HG03060 (cell line): ENCODE data around the gene PRIMA1.

Source experiments
- ATAC-seq: cut with Tn5 transposase; IDR thresholded peaks from one replicate; pipeline ENCODE4 v1.9.1; 2021; ENCODE audit warnings: low read depth, moderate number of reproducible peaks; ENCODE audit not compliant: unreplicated experiment

PRIMA1 gene

DNA sequence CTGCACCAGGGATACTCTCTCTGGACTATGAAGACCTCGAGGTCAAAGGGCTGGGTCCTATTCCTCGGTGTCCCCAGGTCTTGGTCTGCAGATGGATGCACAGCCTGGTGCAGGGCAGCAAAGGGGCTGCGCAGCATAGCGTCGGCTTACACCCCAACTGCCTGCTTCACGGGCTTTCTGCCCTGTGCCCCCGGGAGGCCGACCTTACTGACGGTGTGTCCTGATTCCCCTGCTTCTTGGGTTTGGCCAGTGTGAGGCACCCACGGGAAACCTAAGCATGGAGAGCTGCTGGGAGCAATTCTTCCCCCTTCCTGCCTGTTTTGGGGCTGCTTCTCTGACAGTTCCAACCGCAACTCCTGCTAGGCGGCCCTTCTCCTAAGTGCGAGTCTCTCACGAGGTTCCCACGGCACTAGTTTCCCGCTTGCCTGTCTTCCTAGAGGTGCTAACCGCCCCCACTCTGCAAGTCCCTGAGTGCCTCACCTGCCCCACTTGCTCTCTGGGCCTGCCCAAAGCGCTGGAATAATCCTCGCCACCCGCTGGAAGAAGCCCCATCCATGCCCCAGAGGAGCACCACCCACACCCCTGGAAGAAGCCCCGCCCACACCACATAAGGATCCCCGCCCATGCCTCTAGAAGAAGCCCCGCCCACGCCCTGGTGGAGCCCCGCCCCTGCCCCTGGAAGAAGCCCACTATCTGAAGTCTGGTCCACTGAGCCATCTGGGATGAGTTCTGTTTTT, 54.0 kb downstream of the PRIMA1 start:
- ATAC-seq, result no peak

DNA sequence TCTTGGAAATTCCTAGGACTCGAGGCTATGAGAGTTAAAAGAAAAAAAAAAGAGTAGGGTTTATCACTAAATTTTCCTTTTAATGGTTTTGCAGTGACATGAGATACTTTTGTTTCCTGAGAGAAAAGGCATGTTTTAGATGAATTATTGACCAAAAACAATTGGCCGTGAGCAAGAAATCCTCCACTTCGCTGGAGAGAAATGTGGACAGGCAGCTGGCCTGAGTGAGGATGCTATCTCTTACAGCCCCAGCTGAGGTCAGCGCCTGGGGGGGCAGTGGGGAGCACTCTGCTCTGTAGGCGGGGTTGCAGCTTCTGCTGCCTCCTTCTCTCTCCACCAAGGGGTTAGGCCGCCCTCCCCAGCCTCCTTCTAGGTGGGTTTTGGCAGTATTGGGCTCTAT, 54.7 kb downstream of the PRIMA1 start:
- no peak for ATAC-seq

GRCh38 chr14:93733231-93733630, 55.1 kb downstream of the PRIMA1 start:
- no peak for ATAC-seq

- ATAC-seq, result no peak
Measured at GRCh38 chr14:93732524-93732923, 55.8 kb downstream of the PRIMA1 start.

GRCh38 chr14:93731753-93732152, 56.5 kb downstream of the PRIMA1 start:
- no peak for ATAC-seq

DNA sequence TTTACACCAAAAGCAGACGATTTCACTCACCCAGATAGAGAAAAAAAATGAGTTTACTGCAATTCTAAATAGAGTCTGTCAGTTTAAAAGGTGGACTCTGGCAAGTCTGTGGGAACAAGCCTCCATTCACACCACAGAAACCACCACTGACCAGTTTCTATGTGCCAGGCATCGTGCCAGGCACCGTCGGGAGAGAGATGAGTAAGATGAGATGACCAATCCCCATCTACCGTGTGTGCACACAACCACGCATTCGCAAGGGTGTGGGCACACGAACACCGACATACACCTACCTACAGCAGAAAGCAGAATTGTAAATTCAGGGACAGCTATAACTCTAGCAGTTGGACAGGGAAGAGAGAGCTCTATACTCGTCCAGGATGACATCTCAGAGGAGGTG, 58.3 kb downstream of the PRIMA1 start:
- ATAC-seq, result no peak

- no peak for ATAC-seq
Measured at GRCh38 chr14:93728651-93729016, 59.7 kb downstream of the PRIMA1 start.

GRCh38 chr14:93727917-93728650, 60.2 kb downstream of the PRIMA1 start:
- no peak for ATAC-seq

- ATAC-seq, result no peak
Measured at GRCh38 chr14:93727039-93727740, 61.1 kb downstream of the PRIMA1 start.

GRCh38 chr14:93725993-93726392, 62.3 kb downstream of the PRIMA1 start:
- ATAC-seq, result no peak

- ATAC-seq, result no peak
Measured at GRCh38 chr14:93725002-93725582, 63.2 kb downstream of the PRIMA1 start.

GRCh38 chr14:93723001-93723400, 65.3 kb downstream of the PRIMA1 start:
- ATAC-seq, result no peak

- no peak for ATAC-seq
Measured at GRCh38 chr14:93720981-93721483, 67.3 kb downstream of the PRIMA1 start.

- ATAC-seq, result no peak
Measured at GRCh38 chr14:93720076-93720815, 68.0 kb downstream of the PRIMA1 start.

DNA sequence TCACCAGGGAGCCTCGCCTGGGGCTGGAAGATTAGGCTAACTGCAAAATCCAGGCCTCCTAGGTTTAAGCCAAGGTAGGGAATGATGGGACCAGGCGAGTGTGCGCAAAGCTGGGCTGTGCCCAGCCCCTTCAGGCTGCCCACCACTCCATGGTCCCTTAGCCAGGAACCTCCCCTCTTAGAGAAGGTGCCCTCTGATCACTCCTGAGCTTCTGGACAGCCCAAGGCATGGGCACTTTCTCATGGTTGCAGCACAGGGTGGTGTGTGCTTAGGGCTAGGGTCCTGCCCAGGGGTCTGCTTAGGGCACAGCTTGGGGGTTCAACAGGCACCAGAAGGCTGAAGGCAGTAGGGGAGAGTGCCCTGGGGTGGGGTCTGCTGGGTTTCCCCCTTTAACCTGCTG, 69.0 kb downstream of the PRIMA1 start:
- ATAC-seq, result no peak

DNA sequence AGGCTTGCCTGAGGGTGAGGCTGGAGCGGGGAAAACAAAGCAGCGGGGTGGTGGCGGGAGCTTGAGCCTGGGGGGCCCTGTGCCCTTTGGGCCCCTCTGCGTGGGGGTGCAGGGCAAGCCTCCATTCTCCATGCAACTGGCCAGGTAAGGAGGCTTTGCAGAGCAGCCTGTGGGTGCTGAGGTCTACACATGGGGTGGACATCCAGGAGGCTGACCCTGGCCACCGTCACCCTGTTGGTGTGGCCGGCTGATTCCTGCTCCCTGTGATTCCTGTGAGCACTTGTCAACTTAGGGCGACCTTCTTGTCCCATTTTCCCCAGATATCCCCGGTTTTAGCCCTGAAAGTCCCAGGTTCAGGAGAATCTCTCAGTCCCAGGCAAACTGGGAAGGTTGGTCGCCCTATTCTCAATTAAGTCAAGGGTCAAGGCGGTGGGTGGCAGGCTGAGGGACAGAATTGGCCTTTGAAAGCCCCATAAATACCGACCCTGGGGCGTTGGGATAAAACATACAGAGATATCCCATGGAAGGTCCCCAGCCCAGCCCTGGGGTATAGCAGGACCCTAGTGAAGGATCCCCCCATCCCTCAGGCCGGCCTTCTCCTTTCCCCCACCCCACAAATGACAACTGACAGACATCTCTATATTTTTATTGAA, 70.5 kb downstream of the PRIMA1 start:
- no peak for ATAC-seq

- ATAC-seq, result no peak
Measured at GRCh38 chr14:93716746-93717667, 71.3 kb downstream of the PRIMA1 start.

DNA sequence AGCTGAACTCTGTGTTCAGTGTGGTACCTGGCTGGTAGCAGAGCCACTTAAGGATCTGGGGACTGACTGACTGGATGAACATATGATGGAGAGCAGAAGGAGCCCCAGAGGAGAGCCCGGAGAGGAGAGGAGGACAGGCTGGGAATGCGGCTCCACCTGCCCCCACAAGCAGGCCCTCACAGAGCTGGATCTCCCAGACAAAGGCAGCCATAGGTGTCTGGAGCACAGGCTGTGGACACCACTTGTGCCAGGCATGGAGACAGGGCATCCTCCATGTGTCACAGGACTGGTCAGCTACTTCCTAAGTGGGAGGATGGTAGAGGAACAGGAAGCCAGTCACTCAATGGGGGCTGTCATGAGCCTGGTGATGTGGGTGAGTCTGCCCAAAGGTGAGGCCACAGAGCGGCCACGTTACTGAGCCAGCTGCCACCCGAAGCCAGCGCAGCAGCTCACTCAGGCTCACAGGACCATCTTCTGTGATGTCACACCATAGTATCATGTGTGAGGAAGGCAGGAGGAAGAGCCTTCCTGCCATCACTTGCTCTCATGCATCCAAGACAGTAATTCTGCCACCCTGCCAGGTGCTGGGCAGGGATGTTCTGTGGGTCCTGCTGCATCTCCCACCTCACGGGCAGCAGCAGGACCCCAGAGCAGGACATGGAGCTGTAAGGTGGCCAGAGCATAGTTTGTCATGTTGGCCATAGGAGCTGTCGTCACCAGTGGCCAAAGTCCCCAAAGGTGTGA, 72.1 kb downstream of the PRIMA1 start:
- ATAC-seq, result no peak
